Tibial nerve (tissue), 3 donors: Measurements from ENCODE around the gene TMEM61.

Source experiments
- CTCF ChIP-seq, 5 experiments: fragments of 200-600 bp in 3 of 5; fragments of 450-650 bp in 2 of 5; sonication (generic) in 3 of 5; IDR thresholded peaks; one replicate each; pipeline ENCODE4 v1.5.1; 2016 to 2019; ENCODE audit warnings: antibody characterized with exemption in 5 of 5, mild to moderate bottlenecking in 3 of 5, moderate library complexity in 2 of 5
- POLR2A ChIP-seq, 2 donors: fragments of 450-650 bp; IDR thresholded peaks; one replicate each; pipeline ENCODE4 v1.6.1; 2017; ENCODE audit warnings: antibody characterized with exemption in 2 of 2, mild to moderate bottlenecking in 2 of 2, moderate library complexity in 2 of 2

- no peak for TF ChIP-seq POLR2A (IDR thresholded peaks at IDR 0.05)
- TF ChIP-seq CTCF (IDR thresholded peaks at IDR 0.05) = no peak
These were observed 49.1 kb upstream of the TMEM61 start for GRCh38 chr1:54931275-54931840.
